Measurements from ENCODE around the gene MAP3K20. TPM values are rescaled to one million over a fixed set of nuclear protein-coding genes. Genes with fewer than 3 reads are reported as not detected.

MAP3K20 gene
- total and polyA plus RNA-seq, 2 experiments from 2014 or later: 7.6 to 9.6 TPM

DNA sequence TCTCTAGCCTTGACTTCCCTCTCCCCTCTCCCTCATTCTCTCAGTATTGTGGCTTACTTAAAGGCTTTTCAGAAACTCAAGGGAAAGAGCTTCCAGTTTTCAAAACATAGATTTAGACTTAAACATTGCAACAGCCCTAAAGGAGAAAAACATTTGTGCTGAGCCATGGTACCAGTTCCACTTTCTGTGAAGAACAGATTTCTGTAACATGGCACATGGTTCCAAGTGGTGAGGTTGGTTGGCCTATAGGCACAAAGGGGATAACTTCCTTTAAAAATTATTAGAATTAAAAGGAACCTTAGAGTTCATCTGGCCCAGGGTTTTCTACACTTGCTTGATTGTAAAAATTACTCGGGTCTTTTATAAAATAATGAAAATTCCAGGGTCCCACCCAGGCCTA is 140.4 kb downstream of the MAP3K20 start:
- no peak overlapping the region for H3K4me3 ChIP-seq
- no peaks in the 10 kb centered on the region for H3K27me3 ChIP-seq (ENCODE audit: insufficient read depth)
- H3K27ac Mint-ChIP-seq: no peak overlapping the region
- H3K4me1 Mint-ChIP-seq: peaks cover 23% of the 10 kb centered on the region
- no peak overlapping the region for H3K27ac ChIP-seq (ENCODE audit: low read depth)
- H3K36me3 ChIP-seq (ENCODE audit: insufficient read depth): no peaks in the 10 kb centered on the region
- TF ChIP-seq STAT1 (IDR thresholded peaks at IDR 0.05; ENCODE audit: unreplicated experiment): no peak
- TF ChIP-seq, protein P1, sequence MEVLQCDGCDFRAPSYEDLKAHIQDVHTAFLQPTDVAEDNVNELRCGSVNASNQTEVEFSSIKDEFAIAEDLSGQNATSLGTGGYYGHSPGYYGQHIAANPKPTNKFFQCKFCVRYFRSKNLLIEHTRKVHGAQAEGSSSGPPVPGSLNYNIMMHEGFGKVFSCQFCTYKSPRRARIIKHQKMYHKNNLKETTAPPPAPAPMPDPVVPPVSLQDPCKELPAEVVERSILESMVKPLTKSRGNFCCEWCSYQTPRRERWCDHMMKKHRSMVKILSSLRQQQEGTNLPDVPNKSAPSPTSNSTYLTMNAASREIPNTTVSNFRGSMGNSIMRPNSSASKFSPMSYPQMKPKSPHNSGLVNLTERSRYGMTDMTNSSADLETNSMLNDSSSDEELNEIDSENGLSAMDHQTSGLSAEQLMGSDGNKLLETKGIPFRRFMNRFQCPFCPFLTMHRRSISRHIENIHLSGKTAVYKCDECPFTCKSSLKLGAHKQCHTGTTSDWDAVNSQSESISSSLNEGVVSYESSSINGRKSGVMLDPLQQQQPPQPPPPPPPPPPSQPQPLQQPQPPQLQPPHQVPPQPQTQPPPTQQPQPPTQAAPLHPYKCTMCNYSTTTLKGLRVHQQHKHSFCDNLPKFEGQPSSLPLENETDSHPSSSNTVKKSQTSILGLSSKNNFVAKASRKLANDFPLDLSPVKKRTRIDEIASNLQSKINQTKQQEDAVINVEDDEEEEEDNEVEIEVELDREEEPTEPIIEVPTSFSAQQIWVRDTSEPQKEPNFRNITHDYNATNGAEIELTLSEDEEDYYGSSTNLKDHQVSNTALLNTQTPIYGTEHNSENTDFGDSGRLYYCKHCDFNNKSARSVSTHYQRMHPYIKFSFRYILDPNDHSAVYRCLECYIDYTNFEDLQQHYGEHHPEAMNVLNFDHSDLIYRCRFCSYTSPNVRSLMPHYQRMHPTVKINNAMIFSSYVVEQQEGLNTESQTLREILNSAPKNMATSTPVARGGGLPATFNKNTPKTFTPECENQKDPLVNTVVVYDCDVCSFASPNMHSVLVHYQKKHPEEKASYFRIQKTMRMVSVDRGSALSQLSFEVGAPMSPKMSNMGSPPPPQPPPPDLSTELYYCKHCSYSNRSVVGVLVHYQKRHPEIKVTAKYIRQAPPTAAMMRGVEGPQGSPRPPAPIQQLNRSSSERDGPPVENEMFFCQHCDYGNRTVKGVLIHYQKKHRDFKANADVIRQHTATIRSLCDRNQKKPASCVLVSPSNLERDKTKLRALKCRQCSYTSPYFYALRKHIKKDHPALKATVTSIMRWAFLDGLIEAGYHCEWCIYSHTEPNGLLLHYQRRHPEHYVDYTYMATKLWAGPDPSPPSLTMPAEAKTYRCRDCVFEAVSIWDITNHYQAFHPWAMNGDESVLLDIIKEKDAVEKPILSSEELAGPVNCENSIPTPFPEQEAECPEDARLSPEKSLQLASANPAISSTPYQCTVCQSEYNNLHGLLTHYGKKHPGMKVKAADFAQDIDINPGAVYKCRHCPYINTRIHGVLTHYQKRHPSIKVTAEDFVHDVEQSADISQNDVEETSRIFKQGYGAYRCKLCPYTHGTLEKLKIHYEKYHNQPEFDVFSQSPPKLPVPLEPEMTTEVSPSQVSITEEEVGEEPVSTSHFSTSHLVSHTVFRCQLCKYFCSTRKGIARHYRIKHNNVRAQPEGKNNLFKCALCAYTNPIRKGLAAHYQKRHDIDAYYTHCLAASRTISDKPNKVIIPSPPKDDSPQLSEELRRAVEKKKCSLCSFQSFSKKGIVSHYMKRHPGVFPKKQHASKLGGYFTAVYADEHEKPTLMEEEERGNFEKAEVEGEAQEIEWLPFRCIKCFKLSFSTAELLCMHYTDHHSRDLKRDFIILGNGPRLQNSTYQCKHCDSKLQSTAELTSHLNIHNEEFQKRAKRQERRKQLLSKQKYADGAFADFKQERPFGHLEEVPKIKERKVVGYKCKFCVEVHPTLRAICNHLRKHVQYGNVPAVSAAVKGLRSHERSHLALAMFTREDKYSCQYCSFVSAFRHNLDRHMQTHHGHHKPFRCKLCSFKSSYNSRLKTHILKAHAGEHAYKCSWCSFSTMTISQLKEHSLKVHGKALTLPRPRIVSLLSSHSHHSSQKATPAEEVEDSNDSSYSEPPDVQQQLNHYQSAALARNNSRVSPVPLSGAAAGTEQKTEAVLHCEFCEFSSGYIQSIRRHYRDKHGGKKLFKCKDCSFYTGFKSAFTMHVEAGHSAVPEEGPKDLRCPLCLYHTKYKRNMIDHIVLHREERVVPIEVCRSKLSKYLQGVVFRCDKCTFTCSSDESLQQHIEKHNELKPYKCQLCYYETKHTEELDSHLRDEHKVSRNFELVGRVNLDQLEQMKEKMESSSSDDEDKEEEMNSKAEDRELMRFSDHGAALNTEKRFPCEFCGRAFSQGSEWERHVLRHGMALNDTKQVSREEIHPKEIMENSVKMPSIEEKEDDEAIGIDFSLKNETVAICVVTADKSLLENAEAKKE (CRISPR knock-in tag; IDR thresholded peaks at IDR 0.05): no peak
- TF ChIP-seq CREB1 (CRISPR knock-in tag; IDR thresholded peaks at IDR 0.05; ENCODE audit: low read depth): no peak
- no peak for TF ChIP-seq EZH2 (IDR thresholded peaks at IDR 0.05; ENCODE audit: low read depth, unreplicated experiment)
- no peak for TF ChIP-seq JUNB (IDR thresholded peaks at IDR 0.05; ENCODE audit: unreplicated experiment)
- no peak for TF ChIP-seq ZNF114 (CRISPR knock-in tag; IDR thresholded peaks at IDR 0.05)
- no peak for TF ChIP-seq EZH2phosphoT487 (IDR thresholded peaks at IDR 0.05; ENCODE audit: unreplicated experiment)
- TF ChIP-seq, protein P2, sequence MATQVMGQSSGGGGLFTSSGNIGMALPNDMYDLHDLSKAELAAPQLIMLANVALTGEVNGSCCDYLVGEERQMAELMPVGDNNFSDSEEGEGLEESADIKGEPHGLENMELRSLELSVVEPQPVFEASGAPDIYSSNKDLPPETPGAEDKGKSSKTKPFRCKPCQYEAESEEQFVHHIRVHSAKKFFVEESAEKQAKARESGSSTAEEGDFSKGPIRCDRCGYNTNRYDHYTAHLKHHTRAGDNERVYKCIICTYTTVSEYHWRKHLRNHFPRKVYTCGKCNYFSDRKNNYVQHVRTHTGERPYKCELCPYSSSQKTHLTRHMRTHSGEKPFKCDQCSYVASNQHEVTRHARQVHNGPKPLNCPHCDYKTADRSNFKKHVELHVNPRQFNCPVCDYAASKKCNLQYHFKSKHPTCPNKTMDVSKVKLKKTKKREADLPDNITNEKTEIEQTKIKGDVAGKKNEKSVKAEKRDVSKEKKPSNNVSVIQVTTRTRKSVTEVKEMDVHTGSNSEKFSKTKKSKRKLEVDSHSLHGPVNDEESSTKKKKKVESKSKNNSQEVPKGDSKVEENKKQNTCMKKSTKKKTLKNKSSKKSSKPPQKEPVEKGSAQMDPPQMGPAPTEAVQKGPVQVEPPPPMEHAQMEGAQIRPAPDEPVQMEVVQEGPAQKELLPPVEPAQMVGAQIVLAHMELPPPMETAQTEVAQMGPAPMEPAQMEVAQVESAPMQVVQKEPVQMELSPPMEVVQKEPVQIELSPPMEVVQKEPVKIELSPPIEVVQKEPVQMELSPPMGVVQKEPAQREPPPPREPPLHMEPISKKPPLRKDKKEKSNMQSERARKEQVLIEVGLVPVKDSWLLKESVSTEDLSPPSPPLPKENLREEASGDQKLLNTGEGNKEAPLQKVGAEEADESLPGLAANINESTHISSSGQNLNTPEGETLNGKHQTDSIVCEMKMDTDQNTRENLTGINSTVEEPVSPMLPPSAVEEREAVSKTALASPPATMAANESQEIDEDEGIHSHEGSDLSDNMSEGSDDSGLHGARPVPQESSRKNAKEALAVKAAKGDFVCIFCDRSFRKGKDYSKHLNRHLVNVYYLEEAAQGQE (IDR thresholded peaks at IDR 0.05; ENCODE audit: unreplicated experiment): no peak
- TF ChIP-seq, protein P3, sequence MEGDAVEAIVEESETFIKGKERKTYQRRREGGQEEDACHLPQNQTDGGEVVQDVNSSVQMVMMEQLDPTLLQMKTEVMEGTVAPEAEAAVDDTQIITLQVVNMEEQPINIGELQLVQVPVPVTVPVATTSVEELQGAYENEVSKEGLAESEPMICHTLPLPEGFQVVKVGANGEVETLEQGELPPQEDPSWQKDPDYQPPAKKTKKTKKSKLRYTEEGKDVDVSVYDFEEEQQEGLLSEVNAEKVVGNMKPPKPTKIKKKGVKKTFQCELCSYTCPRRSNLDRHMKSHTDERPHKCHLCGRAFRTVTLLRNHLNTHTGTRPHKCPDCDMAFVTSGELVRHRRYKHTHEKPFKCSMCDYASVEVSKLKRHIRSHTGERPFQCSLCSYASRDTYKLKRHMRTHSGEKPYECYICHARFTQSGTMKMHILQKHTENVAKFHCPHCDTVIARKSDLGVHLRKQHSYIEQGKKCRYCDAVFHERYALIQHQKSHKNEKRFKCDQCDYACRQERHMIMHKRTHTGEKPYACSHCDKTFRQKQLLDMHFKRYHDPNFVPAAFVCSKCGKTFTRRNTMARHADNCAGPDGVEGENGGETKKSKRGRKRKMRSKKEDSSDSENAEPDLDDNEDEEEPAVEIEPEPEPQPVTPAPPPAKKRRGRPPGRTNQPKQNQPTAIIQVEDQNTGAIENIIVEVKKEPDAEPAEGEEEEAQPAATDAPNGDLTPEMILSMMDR (conservative IDR thresholded peaks at IDR 0.05; ENCODE audit: low read depth in 2 of 2): no peak
- no peak for TF ChIP-seq ZNF331 (CRISPR knock-in tag; IDR thresholded peaks at IDR 0.05; ENCODE audit: low read depth)
- TF ChIP-seq NANOG (IDR thresholded peaks at IDR 0.05; ENCODE audit: borderline replicate concordance): no peak
- TF ChIP-seq POLR2AphosphoS5 (IDR thresholded peaks at IDR 0.05; ENCODE audit: low read depth): no peak
- TF ChIP-seq, protein P4, sequence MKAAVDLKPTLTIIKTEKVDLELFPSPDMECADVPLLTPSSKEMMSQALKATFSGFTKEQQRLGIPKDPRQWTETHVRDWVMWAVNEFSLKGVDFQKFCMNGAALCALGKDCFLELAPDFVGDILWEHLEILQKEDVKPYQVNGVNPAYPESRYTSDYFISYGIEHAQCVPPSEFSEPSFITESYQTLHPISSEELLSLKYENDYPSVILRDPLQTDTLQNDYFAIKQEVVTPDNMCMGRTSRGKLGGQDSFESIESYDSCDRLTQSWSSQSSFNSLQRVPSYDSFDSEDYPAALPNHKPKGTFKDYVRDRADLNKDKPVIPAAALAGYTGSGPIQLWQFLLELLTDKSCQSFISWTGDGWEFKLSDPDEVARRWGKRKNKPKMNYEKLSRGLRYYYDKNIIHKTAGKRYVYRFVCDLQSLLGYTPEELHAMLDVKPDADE (IDR thresholded peaks at IDR 0.05): no peak
- H3K36me3 Mint-ChIP-seq (ENCODE audit: low read depth): no peaks in the 10 kb centered on the region
- no peak overlapping the region for H2AFZ ChIP-seq
- no peak overlapping the region for H3K4me2 ChIP-seq
- no peak for DNase-seq (ENCODE audit: low spot score)
- no peaks in the 10 kb centered on the region for H3K27me3 Mint-ChIP-seq (ENCODE audit: insufficient read depth, low read depth, poor library complexity)
- H3K79me2 ChIP-seq (replicated peaks; ENCODE audit: insufficient read depth): no peaks in the 10 kb centered on the region
- no peak overlapping the region for H3K4me3 Mint-ChIP-seq
- H3K9me2 ChIP-seq (ENCODE audit: insufficient read depth): no peaks in the 10 kb centered on the region
- no peaks in the 10 kb centered on the region for H3F3A ChIP-seq (replicated peaks; ENCODE audit: low read depth)
- ATAC-seq: no peak
- no peaks in the 10 kb centered on the region for H3K9me3 Mint-ChIP-seq
- H4K20me1 ChIP-seq (replicated peaks; ENCODE audit: insufficient read depth): no peaks in the 10 kb centered on the region
- H3K4me1 ChIP-seq (ENCODE audit: insufficient read depth): peaks cover 21% of the 10 kb centered on the region
